NCI-H748 treated with DMSO at 0.1 percent for 48 hours (cell line): ENCODE results near the gene BTG1.
"Not testable (repeated sequence)": the region's sequence is repeated elsewhere in the genome, so short reads cannot be mapped to it uniquely, and the experiment has no call there.

ENCODE experiments used
- DNase-seq: peaks from one replicate; lab custom pipeline; 2025; lab: John Stamatoyannopoulos, UW

The BTG1 gene

DNA sequence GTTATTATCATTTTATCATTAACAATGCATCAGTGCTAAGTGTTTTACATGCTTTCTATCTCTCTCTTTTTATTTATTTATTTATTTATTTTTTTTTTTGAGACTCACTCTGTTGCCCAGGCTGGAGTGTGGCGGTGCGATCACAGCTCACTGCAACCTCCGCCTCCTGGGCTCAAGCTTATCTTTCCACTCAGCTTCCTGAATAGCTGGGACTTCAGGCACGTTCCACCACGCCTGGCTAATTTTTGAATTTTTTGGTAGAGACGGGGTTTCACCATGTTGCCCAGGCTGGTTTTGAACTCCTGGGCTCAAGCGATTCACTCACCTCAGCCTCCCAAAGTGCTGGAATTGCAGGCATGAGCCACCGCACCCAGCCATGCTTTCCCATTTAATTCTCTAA lies 3.9 kb upstream of the BTG1 start:
- no peak for DNase-seq

DNA sequence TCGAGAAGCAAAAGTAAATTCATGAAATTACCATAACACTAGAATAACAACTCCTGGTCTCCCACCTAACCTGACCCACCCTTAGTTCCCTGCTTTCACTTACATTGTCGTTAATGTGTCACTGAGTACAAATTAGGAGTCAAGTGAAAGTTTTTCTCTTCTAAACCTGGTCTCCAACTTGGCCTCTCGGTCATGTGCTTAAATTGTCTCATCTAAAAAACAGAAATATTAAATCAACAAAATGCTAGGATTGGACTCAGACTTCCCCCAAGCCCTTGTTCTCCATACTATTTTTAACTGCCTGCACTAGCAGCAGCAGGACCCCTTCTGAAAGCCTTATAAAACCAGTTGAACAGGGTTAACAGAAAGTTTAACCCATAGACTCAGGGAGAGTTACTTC lies 1.8 kb upstream of the BTG1 start:
- no peak for DNase-seq

DNA sequence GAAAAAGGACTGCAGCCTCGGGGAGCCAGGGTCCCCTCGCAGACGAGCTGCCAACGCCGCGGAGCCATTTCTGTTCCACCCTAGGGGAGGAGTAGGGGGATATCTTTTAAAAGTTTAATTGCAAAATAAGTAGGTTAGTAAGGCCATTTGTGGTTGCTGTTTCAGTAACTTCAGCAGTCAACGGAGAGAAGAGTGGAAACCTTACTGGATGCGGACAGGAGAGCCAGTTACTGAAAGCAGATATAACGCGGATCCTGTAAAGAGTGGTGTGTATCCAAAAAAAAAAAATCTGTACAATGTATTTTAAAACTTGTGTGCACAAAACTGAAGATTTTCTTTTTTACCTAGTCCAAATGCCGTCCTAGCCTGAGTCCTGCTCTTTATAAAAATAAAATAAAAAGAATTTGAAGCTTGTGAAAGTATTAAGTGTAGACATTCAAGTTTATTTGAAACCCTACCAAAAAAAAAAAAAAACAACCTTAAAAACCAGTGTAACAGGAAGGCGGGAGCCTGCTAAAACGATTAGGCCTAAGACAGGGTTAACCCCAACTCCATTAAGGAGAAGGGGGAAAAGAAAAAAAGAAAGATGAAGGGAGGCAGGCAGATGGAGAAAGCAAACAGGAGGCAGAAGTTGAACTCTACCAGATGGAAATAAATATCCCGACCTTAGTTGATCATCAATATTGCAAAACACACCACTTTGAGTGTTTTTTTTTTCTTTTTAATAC lies 1.0 kb upstream of the BTG1 start:
- DNase-seq, result peak; percentile 64

DNA sequence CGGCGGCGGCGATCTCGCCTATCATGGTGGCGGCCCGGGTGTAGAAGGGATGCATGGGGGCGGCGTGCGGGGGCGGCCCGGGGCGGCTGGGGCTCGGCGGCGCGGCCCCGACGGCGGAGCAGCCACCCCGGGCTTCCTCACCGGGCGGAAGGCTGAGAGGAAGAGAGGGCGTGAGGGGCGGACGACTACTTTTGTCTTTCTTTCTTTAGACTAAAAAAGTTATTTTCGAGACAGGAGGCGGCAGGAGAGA lies 240 bp downstream of the BTG1 start:
- DNase-seq, result no peak

DNA sequence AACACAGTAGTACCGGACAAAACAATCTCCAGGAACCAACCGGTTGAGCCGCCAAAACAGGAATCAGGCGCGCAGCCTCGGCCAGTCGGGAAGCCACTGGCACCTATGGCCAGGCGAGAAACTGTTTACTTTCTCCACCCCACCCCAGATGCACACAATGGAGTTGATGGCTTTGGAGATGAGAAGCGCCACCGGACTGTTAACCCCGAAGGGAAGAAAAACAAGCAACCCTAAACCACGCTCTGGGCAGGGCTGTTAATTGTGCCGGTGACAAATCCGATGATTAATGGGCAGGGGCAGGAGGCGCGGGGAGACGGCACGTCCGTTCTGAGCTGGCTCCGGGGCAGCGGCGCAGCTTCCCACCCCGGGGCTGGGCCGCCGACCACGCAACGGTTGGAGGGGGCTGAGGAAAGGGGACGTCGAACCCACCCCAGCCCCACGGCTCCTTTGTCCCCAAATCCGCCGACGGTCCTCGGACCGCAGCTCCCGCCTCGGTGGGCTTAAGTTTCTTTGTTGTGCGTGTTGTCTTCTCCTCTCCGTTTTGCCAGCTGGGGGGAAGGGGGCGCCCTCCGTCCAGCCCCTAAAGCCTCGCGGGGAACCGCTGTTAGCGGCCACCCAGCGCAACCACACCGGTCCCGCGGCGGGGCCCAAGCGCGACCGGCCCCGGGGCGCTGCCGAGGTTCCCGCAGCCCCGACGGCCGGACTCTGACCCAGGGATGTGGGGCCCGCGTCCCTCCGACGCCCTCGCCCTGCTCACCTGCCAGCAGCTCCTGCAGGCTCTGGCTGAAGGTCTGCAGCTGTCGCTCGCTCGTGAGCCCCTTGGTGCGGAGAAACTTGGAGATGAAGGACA lies 790 bp downstream of the BTG1 start:
- peak; percentile 96 for DNase-seq

DNA sequence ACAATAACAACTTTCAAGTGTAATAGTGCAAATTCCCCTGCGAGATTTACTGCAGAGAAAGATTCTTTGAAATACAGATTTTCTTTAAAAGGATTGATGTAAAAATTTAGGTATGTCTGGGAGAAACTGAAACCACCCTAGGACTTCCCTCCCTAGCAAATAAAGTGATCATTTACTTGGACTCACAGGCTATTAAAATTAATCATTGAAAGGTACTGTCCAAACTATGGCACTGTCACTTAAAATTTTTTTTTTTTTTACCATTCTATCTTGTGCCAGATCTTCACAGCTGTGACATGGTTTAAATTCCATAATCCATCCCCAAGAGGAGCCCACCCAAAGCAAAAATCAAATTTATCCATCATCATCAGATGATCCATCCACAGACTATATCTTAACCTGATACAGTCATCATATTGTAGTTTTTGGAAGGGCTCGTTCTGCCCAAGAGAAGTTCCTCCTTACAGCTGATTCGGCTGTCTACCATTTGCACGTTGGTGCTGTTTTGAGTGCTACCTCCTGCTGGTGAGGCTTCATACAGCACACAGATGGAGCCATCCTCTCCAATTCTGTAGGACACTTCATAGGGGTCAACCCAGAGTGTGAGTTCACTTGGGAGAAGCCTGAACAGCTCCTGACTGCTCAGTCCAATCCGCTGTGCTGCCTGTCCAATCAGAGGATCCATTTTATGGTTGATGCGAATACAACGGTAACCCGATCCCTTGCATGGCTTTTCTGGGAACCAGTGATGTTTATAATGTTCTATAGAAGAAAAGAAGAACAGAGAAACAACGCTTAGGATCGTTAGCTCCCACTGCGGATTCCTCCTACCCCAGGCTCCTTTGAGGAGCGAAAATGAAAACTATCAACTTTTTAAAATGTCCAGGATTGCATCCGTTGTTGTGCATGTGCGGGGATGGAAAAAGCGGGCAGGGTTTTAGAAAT lies 1.7 kb downstream of the BTG1 start:
- peak; percentile 90 for DNase-seq

DNA sequence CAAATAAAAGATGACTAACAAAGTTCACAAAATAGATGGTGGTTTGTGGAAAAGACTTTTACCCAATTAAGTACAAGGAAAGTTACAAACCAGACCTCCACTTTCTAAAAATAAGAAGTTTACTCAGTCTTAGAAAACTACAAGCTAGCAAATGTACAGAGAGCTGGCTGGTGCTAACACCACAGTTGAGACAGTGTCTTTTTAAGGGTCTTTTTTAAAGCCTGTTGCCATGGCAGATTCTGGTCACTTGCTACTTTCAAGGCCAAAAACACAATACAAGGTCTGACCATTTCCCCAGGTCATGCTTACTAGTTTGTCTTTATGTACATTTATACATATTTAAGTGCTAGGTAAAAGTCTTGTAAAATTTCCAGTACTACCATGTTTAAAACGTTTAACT lies 2.4 kb downstream of the BTG1 start:
- no peak for DNase-seq

DNA sequence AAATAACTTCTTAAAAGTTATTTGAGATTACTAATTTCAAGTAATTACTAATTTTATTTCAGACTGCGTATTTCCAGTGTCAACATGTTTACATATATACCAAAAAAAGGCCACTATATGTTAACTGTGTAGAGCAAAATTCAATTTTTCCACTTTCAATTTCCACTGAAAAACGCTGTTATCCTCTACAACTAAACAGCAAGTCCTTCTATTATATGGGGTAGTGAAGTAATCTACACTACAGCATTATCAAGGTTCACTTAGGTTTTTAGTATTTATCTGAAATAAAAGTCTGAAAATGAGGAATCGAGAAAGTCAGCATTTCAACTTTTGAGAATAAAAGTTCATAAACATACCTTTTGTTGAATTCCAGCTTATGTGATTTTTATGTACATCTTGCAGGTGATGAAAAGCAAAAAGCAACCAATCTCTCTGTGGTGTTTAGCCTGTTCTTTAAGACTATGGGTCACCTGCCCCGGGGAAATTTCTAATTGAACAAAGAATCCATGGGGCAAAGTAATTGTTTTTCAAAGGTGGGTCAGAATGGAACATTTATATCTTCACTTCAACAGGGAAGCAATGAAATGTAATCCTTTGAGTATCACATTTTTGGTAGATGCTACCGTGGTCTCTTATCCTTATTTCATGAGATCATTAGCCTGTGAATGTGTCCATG lies 3.3 kb downstream of the BTG1 start:
- peak; percentile 14 for DNase-seq

DNA sequence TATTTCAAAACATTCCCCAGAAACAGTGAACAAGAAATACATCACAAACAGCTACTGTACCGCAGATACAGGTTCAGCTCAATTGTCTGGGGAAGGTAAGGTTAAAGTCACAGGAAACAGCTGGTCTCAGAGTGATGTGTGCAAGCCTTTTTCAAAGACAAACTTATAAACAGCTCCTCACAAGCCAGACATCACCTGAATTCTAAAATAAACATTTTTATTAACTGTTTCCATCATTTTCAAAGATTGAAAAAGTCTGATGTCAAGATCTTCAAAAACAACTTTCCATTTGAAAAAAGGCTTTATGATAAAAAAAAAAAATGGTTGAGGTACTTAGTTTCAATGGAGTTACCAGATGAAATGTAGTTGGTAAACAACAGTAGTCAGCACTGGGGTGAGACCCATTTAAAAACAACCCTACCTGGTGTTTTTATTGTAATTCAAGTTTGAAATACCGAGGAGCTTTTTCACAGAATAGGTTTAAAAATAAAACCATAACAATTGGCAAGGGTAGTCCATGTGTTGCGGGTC lies 4.0 kb downstream of the BTG1 start:
- DNase-seq, result peak; percentile 29

DNA sequence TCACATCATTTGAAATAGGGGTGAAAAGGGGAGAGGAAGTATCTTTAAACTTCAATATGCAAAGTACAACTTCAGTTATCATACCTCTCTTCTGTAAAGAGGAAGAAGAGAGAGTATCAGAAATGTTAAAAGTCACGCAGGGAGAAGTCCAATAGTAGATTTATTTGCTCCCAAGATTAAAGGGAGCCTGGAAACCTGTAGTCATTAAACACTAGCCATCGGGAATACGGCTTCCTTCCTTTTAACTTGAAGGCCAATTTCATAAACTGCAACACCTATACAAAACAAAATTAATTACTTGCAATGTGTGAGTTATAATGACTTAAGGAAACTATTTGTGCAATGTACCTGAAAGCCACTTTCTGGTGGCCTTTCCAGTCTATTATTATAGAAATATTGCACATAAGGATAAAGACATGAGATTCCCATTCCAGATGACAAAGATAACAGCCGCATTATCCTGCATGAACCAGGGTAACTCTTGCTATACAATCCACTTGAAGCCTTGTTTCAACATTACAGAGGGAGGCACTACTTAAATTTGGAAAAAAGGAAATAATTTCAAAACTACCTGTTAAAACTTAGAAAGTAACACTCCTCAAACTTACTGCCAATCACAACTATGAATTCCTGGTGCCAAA lies 4.6 kb downstream of the BTG1 start:
- DNase-seq, result no peak

DNA sequence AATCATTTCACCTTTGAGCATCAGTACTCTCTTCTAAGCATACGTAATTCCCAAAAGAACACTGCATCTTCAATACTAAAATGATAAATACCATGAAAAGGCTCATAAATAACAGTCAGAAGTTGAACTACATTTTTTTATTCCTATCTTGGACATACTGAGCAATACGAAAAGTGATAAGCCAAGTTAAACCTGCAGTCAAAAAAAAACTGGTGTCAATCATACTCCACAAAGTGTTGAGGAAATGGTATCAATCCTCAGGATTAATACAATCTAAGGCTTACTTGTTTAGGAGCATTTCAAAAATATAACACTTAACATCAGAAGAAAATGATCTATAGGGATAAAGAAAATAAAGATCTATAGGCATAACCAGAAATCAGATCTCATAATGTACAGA lies 5.5 kb downstream of the BTG1 start:
- no peak for DNase-seq

DNA sequence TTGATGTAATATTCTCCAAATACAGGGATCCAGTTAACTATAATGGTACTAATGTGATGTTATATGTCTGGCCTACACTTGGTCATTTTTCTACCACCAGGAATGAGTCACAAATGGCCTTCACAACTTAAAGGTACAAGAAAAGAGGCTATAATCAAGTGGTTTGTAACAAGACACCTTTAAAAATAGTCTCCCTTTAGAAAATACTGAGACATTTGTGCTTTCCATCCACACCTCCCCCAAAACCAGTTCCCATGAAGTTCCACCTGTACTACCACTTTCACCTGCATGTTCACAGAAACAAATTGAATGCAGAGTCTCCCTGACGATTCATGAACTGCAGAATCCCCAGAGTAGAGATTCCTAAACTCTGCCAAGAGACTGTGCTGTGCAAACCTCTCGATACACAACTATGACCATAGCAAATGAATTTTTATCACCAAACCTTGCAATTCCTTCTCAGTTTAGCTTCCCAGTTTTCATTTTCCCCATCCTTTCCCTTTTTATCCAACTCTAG lies 6.0 kb downstream of the BTG1 start:
- DNase-seq, result peak; percentile 63

DNA sequence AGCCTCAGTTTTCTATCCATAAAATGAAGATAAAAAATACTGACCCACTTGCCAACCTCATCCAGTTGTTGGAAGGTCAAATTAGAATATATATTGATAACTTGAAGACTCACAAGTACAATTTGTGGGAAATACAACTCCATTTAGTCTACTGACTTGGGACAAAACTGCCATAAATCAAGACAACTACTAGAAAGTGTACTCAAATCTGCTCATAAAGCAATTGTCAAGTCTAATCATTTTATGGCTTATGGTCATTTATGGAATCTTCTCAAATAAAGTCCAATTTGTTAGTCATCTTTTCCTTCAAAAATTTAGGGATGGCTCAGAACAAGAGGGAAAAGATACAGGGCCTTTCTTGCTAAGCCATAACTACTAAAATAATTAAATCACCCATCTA lies 7.0 kb downstream of the BTG1 start:
- no peak for DNase-seq

DNA sequence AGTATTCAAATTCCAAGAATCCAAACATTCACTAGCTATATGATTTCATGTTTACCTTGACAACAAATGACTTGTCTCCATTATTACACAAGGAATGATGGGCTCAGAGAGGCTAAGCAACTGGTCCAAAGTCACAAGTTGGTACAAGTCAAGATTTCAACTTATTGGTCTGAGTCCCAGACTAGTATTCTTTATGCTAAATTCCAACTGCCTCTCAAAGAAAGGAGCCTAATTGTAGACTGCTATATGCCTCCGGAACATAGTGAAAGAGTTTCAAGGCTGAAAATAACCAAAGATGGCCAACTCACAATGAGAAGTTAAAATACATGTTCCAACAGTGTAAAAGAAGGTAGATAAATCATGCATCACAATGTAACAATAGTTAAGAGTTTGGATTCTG lies 7.5 kb downstream of the BTG1 start:
- no peak for DNase-seq

DNA sequence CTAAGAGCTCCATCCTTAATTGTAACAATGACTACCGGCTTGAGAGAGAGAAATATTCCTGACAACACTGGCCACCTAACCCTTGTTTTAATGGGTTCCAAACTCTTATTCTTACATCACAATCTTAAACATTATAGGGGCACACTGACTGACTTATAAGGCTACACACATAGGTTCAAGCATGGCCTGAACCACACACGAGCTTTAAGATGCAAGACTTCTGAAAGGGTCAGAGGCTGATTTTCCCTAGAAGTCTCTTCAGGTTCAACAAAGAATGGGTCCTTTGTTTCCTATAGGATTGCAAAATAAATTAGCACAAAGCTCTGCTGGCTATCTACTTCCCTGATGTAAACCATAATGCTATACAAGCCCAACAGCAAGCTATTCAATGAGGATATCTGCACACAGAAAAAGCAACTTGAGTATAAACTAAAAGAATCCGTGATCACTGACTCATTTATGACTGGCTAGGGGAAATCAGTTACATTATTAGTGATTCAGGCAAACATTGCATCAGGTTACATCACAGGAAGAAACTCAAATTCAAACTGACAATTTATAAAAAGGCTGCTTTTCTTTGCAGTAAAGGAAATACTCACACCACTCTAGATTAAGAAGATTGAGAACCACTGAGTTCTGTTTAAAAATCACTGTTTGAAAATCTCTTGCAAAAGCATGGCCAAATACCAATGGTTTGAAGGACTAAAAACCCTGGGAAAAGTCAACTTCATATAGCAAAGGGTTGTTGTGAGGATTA lies 8.5 kb downstream of the BTG1 start:
- no peak for DNase-seq

DNA sequence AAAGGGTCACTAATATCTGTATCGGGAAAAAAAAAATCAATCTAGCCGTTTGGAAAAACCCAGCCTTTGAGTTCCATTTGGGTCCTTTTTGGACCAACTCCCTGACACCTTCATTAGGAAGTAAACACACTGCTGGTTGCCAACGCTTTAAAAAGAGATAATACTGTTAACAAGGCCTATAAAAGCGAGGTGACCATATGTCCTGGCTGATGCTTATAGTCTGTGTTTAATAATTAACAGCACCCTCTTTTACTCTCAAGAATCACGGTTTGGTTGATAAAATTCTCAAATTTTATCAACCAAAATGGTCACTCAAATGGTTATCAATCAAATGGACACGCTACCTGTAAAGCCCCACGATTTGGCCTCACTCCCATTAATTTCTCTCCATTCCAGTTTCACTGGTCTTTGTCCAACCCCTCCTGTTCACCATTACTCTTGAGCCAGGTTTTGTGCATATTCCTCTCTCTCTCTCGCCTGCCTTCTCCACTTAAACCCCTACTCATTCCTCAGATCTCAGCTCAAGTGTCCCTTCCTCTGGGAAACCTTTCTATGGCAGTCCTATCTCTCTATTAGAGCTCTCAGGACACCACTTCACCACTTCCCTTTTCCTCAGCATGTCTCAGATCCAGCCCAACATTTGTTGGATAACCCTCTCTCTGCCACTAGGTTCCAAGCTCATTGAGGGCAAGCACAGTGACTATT lies 9.5 kb downstream of the BTG1 start:
- DNase-seq, result no peak

DNA sequence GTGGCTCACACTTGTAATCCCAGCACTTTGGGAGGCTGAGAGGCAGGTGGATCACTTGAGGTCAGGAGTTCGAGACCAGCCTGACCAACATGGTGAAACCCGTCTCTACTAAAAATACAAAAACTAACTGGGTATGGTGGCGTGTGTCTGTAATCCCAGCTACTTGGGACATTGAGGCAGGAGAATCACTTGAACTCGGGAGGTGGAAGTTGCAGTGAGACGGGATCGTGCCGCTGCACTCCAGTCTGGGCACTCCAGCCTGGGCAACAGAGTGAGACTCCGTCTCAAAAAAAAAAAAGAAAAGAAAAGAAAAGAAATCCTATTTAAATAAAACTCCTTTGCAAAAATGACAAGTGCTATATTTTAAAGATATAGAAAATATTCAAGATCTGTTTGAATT lies 10.1 kb downstream of the BTG1 start:
- not testable (repeated sequence) for DNase-seq

DNA sequence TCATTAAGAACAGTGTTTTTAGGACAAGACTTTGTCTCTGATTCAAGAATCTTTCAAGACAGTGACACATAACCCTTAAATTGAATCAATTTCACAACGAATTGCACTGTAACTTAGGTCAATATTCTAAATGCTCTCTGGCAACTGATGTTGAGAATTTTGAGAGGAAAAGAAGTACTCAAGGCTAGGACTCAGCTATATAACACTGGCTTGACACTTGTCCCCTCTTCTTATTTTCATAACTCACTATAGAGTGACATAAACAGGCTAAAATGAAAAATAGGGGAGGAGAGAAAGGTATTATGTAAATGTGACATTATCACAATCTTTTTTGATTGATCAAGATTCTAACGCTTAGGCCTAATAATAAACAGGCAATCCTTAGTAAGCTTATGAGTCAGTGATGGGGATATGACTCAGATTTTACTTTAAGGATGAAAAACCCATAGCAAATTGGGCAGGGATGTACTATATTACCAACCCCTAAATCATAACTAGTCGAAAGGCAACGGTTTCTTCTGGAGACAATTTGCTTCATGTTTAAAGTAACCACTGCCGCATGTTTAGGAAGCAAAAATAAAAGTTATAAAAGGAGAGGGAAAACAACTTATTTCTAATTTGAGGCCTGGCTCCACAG lies 10.9 kb downstream of the BTG1 start:
- no peak for DNase-seq
